ENCODE data around the gene ARPC2. TPM values are rescaled to one million over a fixed set of nuclear protein-coding genes. Genes with fewer than 3 reads are reported as not detected.
"Not testable (repeated sequence)": the region's sequence is repeated elsewhere in the genome, so short reads cannot be mapped to it uniquely, and the experiment has no call there.

ARPC2 gene
- 269 TPM for polyA plus RNA-seq
- long read RNA-seq, donor 1, transcript ARPC2-216 (2 exons, 550 nt): minor isoform, 5 of 133 reads
- long read RNA-seq, donor 1, transcript ARPC2-202 (11 exons, 1,505 nt): major isoform, 78 of 133 reads
- long read RNA-seq, donor 1, transcript ARPC2-201 (10 exons, 1,605 nt): minor isoform, 9 of 133 reads
- long read RNA-seq, donor 1, partial matches to known transcripts: 39 of 133 reads
- long read RNA-seq, donor 1, other reads (novel, unspliced or antisense): 0 of 133 reads
- long read RNA-seq, donor 2, transcript ARPC2-216 (2 exons, 550 nt): minor isoform, 10 of 386 reads
- long read RNA-seq, donor 2, transcript ARPC2-202 (11 exons, 1,505 nt): major isoform, 216 of 386 reads
- long read RNA-seq, donor 2, transcript ARPC2-201 (10 exons, 1,605 nt): minor isoform, 23 of 386 reads
- long read RNA-seq, donor 2, partial matches to known transcripts: 126 of 386 reads
- long read RNA-seq, donor 2, other reads (novel, unspliced or antisense): 6 of 386 reads
- long read RNA-seq, donor 3: 0 reads
- long read RNA-seq, donor 4, transcript ARPC2-202 (11 exons, 1,505 nt): major isoform, 12 of 14 reads
- long read RNA-seq, donor 4, partial matches to known transcripts: 0 of 14 reads
- long read RNA-seq, donor 4, other reads (novel, unspliced or antisense): 0 of 14 reads
- long read RNA-seq, donor 5, transcript ARPC2-201 (10 exons, 1,605 nt): minor isoform, 9 of 142 reads
- long read RNA-seq, donor 5, transcript ARPC2-202 (11 exons, 1,505 nt): major isoform, 100 of 142 reads
- long read RNA-seq, donor 5, partial matches to known transcripts: 27 of 142 reads
- long read RNA-seq, donor 5, other reads (novel, unspliced or antisense): 0 of 142 reads
- long read RNA-seq, donor 6, transcript ARPC2-201 (10 exons, 1,605 nt): minor isoform, 11 of 409 reads
- long read RNA-seq, donor 6, transcript ARPC2-216 (2 exons, 550 nt): minor isoform, 11 of 409 reads
- long read RNA-seq, donor 6, transcript ARPC2-202 (11 exons, 1,505 nt): major isoform, 126 of 409 reads
- long read RNA-seq, donor 6, partial matches to known transcripts: 248 of 409 reads
- long read RNA-seq, donor 6, other reads (novel, unspliced or antisense): 5 of 409 reads
- long read RNA-seq, donor 7, transcript ARPC2-202 (11 exons, 1,505 nt): major isoform, 64 of 136 reads
- long read RNA-seq, donor 7, transcript ARPC2-216 (2 exons, 550 nt): minor isoform, 8 of 136 reads
- long read RNA-seq, donor 7, transcript ARPC2-201 (10 exons, 1,605 nt): minor isoform, 10 of 136 reads
- long read RNA-seq, donor 7, partial matches to known transcripts: 52 of 136 reads
- long read RNA-seq, donor 7, other reads (novel, unspliced or antisense): 0 of 136 reads
- long read RNA-seq, donor 8, transcript ARPC2-201 (10 exons, 1,605 nt): minor isoform, 16 of 535 reads
- long read RNA-seq, donor 8, transcript ARPC2-202 (11 exons, 1,505 nt): major isoform, 180 of 535 reads
- long read RNA-seq, donor 8, transcript ARPC2-216 (2 exons, 550 nt): minor isoform, 16 of 535 reads
- long read RNA-seq, donor 8, transcript ARPC2-209 (7 exons, 2,226 nt): minor isoform, 6 of 535 reads
- long read RNA-seq, donor 8, partial matches to known transcripts: 275 of 535 reads
- long read RNA-seq, donor 8, other reads (novel, unspliced or antisense): 34 of 535 reads
- long read RNA-seq, donor 9, transcript ARPC2-201 (10 exons, 1,605 nt): minor isoform, 10 of 322 reads
- long read RNA-seq, donor 9, transcript ARPC2-202 (11 exons, 1,505 nt): major isoform, 95 of 322 reads
- long read RNA-seq, donor 9, transcript ARPC2-216 (2 exons, 550 nt): minor isoform, 15 of 322 reads
- long read RNA-seq, donor 9, partial matches to known transcripts: 194 of 322 reads
- long read RNA-seq, donor 9, other reads (novel, unspliced or antisense): 0 of 322 reads
- long read RNA-seq, donor 10, transcript ARPC2-202 (11 exons, 1,505 nt): major isoform, 155 of 306 reads
- long read RNA-seq, donor 10, transcript ARPC2-216 (2 exons, 550 nt): minor isoform, 16 of 306 reads
- long read RNA-seq, donor 10, transcript ARPC2-201 (10 exons, 1,605 nt): minor isoform, 18 of 306 reads
- long read RNA-seq, donor 10, partial matches to known transcripts: 109 of 306 reads
- long read RNA-seq, donor 10, other reads (novel, unspliced or antisense): 0 of 306 reads
- long read RNA-seq, donor 11, transcript ARPC2-202 (11 exons, 1,505 nt): major isoform, 121 of 211 reads
- long read RNA-seq, donor 11, transcript ARPC2-216 (2 exons, 550 nt): minor isoform, 11 of 211 reads
- long read RNA-seq, donor 11, transcript ARPC2-201 (10 exons, 1,605 nt): minor isoform, 9 of 211 reads
- long read RNA-seq, donor 11, partial matches to known transcripts: 65 of 211 reads
- long read RNA-seq, donor 11, other reads (novel, unspliced or antisense): 0 of 211 reads

GRCh38 chr2:218216674-218217359 is at the start of gene ARPC2:
Gene ARPC2 (plus strand): TSS chr2:218217189. CDS start chr2:218217471, 282 bp downstream.
- peak; percentile 96 to 97 for DNase-seq
- no CpG with 5 or more reads among the region's 60 CpGs for WGBS (ENCODE audit: insufficient coverage, low lambda C conversion rate)
- Histone ChIP-seq H3K27ac (ENCODE audit: low read length) (peak within 1 kb of the TSS; percentile 98), H3K9me3 (ENCODE audit: control insufficient read depth, low read depth, low read length) (peaks cover 3% of the 10 kb centered on the region), H3K4me3 (ENCODE audit: low read length) (peak within 1 kb of the TSS; percentile 99), H3K4me1 (ENCODE audit: control insufficient read depth, insufficient read depth, low read length) (peaks cover 19% of the 10 kb centered on the region), H3K36me3 (ENCODE audit: control insufficient read depth, insufficient read depth, low read length) (no peaks in the 10 kb centered on the region), H3K27me3 (ENCODE audit: control insufficient read depth, insufficient read depth, low read length) (no peaks in the 10 kb centered on the region)

DNA sequence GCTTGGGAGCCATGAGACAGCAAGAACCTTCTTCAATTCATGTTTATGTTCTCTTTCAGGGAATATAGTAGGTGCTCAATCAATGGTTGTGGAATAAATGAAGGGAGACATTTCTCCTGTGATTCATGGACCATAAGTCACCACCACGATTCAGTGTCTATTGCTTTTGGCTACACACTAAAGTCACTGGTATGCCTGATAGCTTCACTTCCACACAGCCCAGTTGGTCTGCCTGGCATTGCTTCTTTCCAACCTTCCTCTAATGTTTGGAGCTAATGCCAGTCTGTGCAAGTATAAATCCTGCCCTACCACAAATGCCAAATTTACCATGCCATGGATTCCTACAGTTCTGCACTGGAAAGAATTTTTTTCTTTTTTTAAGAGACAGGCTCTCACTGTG is 49.0 kb upstream of the ARPC2 start:
- no peak overlapping the region for H3K4me3 ChIP-seq (ENCODE audit: low read length)
- H3K9me3 ChIP-seq (ENCODE audit: control insufficient read depth, low read depth, low read length): no peaks in the 10 kb centered on the region
- no peak overlapping the region for H3K27ac ChIP-seq (ENCODE audit: low read length)
- no peak for DNase-seq
- no CpG with 5 or more reads among the region's 1 CpG for WGBS (ENCODE audit: insufficient coverage, low lambda C conversion rate)
- H3K4me1 ChIP-seq (ENCODE audit: control insufficient read depth, insufficient read depth, low read length): peaks cover 10% of the 10 kb centered on the region
- no peaks in the 10 kb centered on the region for H3K36me3 ChIP-seq (ENCODE audit: control insufficient read depth, insufficient read depth, low read length)
- peaks cover 4% of the 10 kb centered on the region for H3K27me3 ChIP-seq (ENCODE audit: control insufficient read depth, insufficient read depth, low read length)

DNA sequence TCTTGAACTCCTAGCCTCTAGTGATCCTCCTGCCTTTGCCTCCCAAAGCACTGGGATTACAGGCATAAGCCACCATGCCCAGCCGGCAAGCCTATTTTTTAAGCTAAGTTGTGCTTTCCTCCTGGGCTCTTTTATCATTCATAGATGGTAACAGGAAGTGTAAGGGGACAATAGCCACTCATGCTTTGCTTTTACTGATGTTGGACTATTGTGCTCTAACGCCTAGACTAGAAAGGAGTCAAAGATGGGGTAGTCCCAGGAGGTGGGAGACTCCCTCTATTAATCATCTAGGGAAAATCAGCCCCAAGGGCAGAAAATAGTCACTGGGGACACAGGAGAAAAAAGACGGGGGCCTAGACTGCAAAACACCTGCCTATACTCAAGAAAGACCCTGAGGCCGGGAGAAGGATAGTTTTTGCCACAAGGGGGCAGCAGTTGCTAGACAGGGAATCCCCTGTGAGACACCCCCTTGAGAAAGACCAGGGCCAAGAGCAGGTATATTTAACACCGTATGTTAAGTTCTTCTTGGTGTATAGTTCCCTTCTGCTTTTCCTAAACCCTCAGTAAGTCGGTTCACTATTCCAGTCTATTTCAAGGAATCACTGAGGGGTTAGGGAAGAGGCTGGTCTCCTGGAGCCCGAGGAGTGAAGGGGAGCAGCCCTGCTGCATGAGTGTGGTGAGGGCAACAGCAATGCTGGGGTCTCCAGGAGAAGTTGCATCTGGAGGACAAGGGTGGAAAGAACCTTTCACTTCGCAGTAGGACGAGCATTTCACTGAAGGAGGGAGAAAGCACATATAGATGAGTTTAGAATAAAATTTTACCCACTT is 48.1 kb upstream of the ARPC2 start:
- Histone ChIP-seq H3K4me3 (ENCODE audit: low read length) (no peak overlapping the region), H3K27me3 (ENCODE audit: control insufficient read depth, insufficient read depth, low read length) (peaks cover 4% of the 10 kb centered on the region), H3K4me1 (ENCODE audit: control insufficient read depth, insufficient read depth, low read length) (peaks cover 10% of the 10 kb centered on the region), H3K27ac (ENCODE audit: low read length) (peak overlapping the region; percentile 36), H3K36me3 (ENCODE audit: control insufficient read depth, insufficient read depth, low read length) (no peaks in the 10 kb centered on the region), H3K9me3 (ENCODE audit: control insufficient read depth, low read depth, low read length) (no peaks in the 10 kb centered on the region)
- no CpG with 5 or more reads among the region's 9 CpGs for WGBS (ENCODE audit: insufficient coverage, low lambda C conversion rate)
- DNase-seq: peak; percentile 37 to 57

DNA sequence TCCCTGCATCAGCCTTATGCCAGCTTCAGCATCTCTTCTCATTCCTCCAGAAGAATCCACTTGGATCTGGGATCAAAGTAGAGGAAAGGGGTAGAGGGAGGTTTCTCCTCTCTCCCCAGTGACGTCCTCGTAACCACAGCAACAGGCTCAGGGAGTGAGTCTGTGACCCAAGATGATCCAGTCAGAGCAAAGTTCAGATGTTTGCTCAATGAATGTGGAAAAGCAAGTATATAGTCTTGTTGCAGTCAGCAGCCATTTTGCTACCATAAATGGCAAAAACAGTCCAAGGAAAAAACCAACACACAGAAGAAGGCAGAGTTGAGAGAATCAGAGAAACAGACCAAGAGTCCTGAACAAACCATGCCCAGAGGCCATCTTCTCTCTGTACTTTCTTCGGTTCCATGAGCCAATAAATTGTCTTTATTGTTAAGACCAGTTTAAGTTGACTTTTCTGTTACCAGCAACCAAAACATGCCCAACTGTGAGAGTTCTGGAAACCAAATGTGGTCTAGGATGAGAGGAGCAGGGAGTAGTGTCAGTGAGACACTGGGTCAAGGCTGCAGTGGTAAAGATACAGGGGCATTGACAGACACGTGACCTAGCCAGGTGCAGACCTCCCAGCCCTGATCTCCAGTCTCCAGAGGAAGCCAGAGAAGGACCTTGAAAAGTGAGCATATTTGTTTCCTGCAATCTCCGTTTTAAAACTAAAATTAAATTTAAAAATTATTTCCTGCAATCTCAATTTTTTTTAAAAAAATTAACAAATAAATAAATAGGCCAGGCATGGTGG is 47.0 kb upstream of the ARPC2 start:
- Histone ChIP-seq H3K4me1 (ENCODE audit: control insufficient read depth, insufficient read depth, low read length) (peaks cover 10% of the 10 kb centered on the region), H3K27ac (ENCODE audit: low read length) (peak overlapping the region; percentile 36), H3K36me3 (ENCODE audit: control insufficient read depth, insufficient read depth, low read length) (no peaks in the 10 kb centered on the region), H3K4me3 (ENCODE audit: low read length) (no peak overlapping the region), H3K9me3 (ENCODE audit: control insufficient read depth, low read depth, low read length) (no peaks in the 10 kb centered on the region), H3K27me3 (ENCODE audit: control insufficient read depth, insufficient read depth, low read length) (peaks cover 4% of the 10 kb centered on the region)
- WGBS (ENCODE audit: insufficient coverage, low lambda C conversion rate): 83% methylated on average over 1 of the region's 5 CpGs
- peak; percentile 91 to 95 for DNase-seq

DNA sequence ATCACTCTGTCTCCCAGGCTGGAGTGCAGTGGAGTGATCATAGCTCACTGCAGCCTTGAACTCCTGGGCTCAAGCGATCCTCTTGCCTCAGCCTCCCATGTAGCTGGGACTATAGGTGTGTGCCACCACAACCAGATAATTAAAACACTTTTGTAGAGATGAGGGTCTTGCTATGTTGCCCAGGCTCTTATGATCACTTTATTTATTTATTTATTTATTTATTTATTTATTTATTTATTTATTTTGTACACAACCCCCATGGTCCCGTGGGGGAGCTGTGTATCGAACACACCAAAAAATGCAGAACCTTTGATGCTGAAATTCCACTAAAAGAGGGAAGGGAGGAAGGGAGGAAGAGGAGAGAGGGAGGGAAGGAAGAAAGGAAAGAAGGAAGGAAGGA is 45.2 kb upstream of the ARPC2 start:
- 100% methylated on average over 2 of the region's 3 CpGs for whole genome bisulfite sequencing (ENCODE audit: insufficient coverage, low lambda C conversion rate)
- not testable (repeated sequence) for H3K27me3 ChIP-seq (ENCODE audit: control insufficient read depth, insufficient read depth, low read length); DNase-seq; H3K27ac ChIP-seq (ENCODE audit: low read length); H3K4me3 ChIP-seq (ENCODE audit: low read length); H3K9me3 ChIP-seq (ENCODE audit: control insufficient read depth, low read depth, low read length); H3K36me3 ChIP-seq (ENCODE audit: control insufficient read depth, insufficient read depth, low read length)
- H3K4me1 ChIP-seq (ENCODE audit: control insufficient read depth, insufficient read depth, low read length): peaks cover 13% of the 10 kb centered on the region

DNA sequence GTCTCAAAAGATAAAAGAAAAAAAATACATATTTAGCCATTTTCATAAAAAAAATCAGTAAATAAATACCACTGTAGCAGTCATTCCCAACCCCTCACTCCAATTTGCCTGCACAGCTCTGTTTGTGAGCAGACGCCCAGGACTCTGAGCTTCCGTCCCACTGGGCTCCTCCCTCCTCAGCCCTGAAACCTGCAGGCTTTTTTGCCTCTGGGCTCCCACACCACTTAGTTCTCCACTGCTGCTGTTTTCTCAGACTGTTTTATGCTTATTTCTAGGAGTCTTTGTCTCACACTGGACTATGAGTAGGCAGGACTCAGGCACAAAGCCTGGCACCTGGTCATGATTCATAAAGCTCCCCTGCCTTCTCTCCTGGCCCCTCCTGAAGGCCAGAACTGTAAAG is 44.1 kb upstream of the ARPC2 start:
- no CpG with 5 or more reads among the region's 2 CpGs for WGBS (ENCODE audit: insufficient coverage, low lambda C conversion rate)
- peaks cover 13% of the 10 kb centered on the region for H3K4me1 ChIP-seq (ENCODE audit: control insufficient read depth, insufficient read depth, low read length)
- no peaks in the 10 kb centered on the region for H3K27me3 ChIP-seq (ENCODE audit: control insufficient read depth, insufficient read depth, low read length)
- DNase-seq: no peak
- no peak overlapping the region for H3K4me3 ChIP-seq (ENCODE audit: low read length)
- H3K36me3 ChIP-seq (ENCODE audit: control insufficient read depth, insufficient read depth, low read length): no peaks in the 10 kb centered on the region
- no peaks in the 10 kb centered on the region for H3K9me3 ChIP-seq (ENCODE audit: control insufficient read depth, low read depth, low read length)
- no peak overlapping the region for H3K27ac ChIP-seq (ENCODE audit: low read length)

- Histone ChIP-seq H3K4me1 (ENCODE audit: control insufficient read depth, insufficient read depth, low read length) (peaks cover 22% of the 10 kb centered on the region), H3K27me3 (ENCODE audit: control insufficient read depth, insufficient read depth, low read length) (no peaks in the 10 kb centered on the region), H3K36me3 (ENCODE audit: control insufficient read depth, insufficient read depth, low read length) (no peaks in the 10 kb centered on the region), H3K4me3 (ENCODE audit: low read length) (no peak overlapping the region), H3K9me3 (ENCODE audit: control insufficient read depth, low read depth, low read length) (no peaks in the 10 kb centered on the region), H3K27ac (ENCODE audit: low read length) (peak overlapping the region; percentile 70)
- no CpG with 5 or more reads among the region's 4 CpGs for whole genome bisulfite sequencing (ENCODE audit: insufficient coverage, low lambda C conversion rate)
- DNase-seq: no peak
Measured at GRCh38 chr2:218179782-218180181, 37.2 kb upstream of the ARPC2 start.

Data from large intestine (tissue), 12 donors.